ENCODE data around the gene GPR162.

The GPR162 gene, protein sequence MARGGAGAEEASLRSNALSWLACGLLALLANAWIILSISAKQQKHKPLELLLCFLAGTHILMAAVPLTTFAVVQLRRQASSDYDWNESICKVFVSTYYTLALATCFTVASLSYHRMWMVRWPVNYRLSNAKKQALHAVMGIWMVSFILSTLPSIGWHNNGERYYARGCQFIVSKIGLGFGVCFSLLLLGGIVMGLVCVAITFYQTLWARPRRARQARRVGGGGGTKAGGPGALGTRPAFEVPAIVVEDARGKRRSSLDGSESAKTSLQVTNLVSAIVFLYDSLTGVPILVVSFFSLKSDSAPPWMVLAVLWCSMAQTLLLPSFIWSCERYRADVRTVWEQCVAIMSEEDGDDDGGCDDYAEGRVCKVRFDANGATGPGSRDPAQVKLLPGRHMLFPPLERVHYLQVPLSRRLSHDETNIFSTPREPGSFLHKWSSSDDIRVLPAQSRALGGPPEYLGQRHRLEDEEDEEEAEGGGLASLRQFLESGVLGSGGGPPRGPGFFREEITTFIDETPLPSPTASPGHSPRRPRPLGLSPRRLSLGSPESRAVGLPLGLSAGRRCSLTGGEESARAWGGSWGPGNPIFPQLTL

DNA sequence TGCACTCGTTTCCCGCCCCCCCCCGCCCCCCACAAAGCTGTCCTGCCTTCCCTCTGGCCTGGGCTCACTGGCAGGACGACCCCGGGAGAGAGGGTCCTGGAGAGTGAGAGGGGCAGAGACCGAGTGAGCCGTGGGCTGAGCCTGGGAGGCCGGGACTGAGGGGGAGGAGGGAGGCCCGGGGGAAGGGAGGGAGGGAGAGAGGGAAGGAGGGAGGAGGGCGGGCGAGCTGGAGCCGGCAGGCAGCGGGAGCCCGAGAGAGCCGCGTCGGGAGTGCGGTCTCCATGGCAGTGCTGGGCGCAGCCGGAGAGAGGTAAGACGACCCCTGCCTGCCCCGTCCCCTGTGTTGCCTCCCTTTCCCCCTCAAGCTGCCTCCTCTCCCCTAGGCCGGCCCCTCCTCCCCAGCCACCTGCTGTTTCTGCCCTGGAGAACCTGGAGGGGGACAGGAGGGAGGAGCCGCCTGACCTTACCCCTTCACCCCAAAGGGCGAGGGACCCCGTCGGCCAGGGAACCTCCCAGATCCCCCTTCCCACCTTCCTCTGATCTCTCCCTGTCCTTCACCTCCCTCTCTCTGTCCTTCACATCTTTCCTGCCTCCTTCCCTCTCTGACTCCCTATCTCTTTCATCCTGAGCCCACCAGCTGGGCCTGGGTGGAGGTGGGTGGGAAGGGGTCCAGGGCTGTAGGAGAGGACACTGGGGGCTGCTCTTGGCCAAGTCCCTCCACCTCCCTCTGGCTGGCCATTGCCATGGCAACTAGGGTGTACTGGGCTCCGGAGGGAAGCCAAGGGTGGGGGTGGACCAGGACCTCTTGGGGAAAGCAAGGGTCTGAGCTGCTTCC is at the start of gene GPR162:
TSS of gene GPR162 (plus strand) at position 231 of the 835 bp plus-strand sequence. CDS start 2,078 bp downstream, outside the sequence.
- DNase-seq, result no peak

DNA sequence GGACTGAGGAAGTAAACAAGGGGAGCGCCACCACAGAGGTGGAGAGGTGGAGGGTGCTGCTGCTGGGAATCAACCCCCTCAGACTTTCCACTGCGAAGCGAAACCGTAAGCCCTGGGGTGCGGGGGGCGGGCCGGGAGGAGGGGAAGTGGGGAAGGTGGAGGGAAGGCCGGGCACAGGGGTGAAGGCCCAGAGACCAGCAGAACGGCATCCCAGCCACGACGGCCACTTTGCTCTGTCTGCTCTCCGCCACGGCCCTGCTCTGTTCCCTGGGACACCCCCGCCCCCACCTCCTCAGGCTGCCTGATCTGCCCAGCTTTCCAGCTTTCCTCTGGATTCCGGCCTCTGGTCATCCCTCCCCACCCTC is 49.3 kb upstream of the GPR162 start, which contains the start of gene LAG3:
TSS of gene LAG3 (plus strand) at position 190 of the 365 bp plus-strand sequence. CDS start 333 bp downstream, outside the sequence.
- no peak for DNase-seq

DNA sequence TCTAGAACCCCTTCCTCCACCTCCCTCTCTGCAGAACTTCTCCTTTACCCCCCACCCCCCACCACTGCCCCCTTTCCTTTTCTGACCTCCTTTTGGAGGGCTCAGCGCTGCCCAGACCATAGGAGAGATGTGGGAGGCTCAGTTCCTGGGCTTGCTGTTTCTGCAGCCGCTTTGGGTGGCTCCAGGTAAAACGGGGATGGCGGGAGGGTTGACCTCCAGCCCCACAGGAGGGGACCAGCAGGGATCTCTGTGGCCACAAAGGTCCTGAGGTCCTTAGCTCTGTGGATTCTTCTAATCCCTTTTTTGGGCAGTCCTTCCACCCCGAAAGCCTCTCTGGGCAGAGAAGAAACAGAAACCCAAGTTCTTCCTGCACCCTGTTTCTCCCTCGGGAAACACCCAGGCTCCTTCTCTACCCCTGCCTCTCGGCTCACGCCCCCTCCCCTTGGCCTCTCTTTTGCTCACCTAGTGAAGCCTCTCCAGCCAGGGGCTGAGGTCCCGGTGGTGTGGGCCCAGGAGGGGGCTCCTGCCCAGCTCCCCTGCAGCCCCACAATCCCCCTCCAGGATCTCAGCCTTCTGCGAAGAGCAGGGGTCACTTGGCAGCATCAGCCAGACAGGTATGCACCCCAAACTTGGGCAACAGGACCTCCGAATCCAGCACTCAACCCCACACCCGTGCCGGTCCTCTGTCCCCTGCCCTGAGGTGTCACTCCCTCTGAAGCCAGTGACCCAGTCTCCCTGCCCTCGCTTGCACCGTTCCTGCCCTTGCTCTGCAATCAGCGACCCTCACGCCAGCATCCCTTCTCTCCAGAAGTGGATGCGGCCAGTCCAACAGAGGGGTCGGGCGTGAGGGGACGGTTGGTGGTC is 48.7 kb upstream of the GPR162 start:
- DNase-seq, result no peak

DNA sequence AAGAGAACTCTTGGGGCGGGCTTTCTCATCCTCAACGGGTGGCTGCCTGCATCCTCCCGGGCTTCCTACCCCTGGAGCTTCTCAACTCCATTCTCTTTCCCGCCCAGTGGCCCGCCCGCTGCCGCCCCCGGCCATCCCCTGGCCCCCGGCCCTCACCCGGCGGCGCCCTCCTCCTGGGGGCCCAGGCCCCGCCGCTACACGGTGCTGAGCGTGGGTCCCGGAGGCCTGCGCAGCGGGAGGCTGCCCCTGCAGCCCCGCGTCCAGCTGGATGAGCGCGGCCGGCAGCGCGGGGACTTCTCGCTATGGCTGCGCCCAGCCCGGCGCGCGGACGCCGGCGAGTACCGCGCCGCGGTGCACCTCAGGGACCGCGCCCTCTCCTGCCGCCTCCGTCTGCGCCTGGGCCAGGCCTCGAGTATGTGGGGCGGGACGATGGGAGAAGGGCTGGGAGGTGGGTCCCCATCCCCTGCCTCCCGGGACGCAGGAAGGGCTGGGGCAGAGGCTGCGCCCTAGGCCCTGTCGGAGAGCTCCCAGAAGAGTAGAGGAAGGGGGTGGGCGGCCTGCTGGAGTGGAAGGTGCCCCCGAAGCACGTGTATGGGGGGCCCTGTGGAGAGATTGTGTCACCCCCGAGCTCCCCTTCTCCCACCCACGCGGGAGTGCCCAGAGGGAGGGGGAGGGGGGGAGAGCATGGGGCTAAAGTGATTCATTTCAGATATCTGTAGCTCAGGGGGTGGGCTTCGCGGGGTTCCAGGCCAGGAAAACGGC is 47.9 kb upstream of the GPR162 start:
- no peak for DNase-seq

DNA sequence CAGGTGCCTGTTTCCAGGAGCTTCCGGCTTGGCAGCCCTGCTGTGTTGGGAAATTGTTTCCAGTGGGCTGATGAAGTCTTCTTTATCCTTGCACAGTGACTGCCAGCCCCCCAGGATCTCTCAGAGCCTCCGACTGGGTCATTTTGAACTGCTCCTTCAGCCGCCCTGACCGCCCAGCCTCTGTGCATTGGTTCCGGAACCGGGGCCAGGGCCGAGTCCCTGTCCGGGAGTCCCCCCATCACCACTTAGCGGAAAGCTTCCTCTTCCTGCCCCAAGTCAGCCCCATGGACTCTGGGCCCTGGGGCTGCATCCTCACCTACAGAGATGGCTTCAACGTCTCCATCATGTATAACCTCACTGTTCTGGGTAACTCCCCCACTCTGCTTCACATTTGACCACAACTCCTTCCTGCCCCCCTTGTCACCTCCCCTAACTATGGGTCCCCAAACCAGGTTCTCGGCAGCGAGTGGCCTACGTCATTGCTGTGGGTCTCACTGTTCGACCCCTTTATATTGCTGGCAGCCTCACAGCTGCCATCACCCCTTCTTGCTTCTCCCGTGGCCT is 47.0 kb upstream of the GPR162 start:
- DNase-seq, result no peak

DNA sequence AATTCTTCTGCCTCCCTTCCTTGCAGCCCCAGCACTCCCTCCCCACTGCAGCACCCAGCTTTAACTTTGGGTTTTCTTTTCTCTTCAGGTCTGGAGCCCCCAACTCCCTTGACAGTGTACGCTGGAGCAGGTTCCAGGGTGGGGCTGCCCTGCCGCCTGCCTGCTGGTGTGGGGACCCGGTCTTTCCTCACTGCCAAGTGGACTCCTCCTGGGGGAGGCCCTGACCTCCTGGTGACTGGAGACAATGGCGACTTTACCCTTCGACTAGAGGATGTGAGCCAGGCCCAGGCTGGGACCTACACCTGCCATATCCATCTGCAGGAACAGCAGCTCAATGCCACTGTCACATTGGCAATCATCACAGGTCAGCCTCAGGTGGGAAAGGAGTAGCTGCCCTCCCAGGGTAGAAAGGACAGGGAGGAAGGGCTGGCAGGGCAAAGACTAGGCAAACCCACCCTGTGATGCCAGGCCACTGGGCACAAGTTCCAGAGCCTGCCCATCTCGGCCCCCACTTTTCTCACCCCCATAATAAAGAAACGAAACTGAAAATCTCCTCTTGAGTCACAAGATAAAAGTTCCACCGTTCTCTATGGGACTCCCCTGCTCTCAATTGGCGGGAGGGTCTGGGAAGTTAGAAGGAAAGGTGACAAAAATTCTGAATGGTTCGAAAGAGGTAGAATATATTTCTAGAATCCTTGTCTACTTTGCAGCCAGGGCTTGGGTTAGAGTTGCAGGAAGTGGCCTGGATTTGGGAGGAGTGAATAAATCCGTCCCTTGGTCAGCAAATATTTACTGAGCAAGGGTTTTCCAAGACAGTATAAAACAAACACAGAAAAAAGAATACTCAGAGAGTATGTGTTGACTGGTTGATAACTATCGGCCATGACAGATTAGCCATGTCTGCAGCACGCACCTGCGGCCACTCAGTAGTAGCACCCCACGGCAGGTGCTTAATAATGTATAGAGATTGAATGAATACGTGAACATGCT is 46.1 kb upstream of the GPR162 start:
- DNase-seq, result no peak

DNA sequence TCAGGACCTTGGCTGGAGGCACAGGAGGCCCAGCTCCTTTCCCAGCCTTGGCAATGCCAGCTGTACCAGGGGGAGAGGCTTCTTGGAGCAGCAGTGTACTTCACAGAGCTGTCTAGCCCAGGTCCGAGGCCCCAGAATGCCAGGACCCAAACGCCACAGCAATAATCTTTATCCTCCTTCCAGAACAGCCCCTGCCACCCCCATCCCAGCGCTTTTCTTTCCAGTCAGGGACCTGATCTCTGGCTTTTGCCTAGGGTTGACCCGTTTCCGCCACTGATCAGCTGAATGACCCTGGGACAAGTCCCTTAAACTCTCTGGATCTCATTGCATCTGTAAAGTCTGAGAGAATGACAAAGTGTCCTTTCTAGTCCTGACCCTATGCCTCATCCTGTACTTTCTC is 44.2 kb upstream of the GPR162 start:
- DNase-seq, result no peak

DNA sequence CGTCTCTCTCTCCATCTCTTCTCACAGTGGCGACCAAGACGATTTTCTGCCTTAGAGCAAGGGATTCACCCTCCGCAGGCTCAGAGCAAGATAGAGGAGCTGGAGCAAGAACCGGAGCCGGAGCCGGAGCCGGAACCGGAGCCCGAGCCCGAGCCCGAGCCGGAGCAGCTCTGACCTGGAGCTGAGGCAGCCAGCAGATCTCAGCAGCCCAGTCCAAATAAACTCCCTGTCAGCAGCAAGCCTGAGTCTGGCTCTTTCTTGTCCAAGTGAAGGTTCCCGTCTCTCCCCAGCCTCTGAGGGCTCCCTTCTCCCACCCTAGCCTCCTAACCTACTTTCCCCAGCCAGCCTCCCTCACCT is 43.4 kb upstream of the GPR162 start:
- DNase-seq, result no peak

DNA sequence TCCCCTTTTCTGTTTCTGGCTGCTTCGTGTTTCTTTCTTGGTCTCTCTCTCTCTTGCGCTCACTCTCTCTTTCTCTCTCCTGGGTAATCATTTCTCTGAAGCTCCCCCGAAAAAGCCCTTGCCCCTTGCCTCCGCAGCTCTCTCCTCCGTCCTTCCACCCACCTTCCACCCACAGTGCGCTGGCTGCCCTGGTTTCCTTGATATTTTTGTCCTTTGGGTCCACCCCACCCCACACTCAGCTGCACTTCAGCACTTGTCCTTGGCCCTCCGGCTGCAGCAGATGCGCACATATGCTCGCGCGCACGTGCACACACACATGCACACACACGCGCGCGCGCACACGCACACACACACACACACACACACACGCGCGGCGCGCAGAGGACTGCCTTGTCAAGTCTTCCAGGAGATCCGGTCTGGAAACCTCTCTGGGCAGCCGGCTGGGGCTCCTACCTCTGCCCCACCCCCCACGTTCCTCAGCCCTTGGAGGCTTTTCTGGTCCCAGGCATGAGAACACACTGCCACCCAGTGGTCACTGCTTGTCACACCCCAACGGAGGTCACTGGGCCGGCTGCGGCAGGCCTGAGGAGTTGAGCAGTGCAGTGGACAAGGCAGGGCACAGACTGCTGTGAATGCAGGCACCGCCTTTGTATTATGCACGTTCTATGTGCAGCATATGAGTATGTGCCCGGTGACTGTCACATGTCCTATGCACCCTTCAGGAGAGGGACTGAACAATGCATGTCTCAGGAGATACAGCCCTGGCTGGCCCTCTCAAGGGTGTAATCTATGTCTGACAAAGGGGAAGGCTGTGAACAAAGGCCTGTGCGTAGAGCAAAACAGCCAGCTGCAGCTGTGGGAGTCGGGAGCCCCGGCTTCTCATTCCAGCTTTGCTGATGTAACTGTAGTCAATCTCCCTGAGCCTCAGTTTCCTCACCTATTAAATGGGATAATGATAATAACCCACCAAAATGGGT is 42.8 kb upstream of the GPR162 start:
- peak; percentile 78 to 89 for DNase-seq

DNA sequence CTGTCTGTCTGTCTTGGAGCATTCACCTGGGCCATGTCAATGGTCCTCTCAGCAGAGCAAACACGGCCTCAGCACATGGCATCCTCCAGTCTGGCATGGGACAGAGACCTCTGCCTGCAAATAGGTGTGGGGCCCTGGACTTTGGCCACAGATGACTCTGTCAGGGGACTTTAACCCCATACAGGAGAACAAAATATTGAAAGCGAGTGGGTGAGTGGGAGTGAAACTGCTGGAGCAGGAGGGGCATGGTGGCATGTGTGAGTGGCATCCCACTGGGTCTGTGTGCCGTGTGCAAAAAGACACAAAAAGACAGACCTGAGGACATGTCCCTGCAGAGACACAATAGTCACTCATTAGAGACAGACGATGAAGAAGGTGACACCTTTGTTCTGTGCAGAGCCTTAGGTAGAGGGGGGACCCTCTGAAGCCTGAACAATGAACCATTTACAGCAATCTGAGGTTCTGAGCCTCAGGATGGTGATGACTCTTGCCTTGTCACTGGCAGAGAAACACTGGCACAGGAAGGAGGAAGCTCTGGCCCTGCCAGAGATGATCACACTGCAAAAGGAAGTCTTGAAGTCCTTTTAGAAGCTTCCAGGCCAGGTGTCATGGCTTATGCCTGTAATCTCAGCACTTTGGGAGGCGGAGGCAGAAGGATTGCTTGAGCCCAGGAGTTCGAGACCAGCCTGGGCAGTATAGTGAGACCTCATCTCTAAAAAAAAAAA is 41.8 kb upstream of the GPR162 start:
- no peak for DNase-seq

DNA sequence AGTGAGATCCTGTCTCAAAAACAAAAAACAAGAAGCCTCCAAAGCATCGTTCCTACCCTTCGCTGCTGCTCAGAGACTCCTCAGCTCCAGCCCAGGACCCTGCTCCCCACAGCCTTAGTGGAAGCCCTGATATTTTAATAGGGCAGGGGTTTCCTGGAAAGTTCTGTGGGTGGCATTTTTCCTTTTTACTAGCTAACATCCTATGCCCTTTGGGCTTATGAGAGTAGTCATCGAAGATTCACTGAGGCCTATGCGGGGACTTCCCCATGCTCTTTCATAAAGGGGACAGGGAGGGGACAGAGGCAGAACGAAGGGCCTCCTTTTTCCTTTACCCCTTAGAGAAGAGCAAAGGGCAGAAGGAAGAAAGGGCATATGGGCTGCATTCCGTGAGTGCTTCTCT is 41.0 kb upstream of the GPR162 start:
- no peak for DNase-seq

DNA sequence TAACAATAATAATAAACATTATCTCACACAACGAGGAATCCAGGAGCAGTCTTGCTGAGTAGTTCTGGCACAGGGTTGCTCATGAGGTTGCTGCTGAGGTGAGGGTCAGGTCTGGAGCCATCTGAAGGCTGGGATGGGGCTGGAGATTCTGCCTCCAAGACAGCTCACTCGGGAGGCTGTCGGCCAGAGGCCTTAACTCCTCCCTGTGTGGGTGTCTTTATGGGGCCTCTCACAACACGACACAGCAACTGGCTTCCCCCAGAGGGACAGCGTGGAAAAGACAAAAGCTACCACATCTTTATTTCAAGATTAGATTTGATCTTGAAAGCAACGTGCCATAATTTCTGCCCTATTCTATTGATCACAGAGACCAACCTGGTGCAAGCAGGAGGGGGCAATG is 39.5 kb upstream of the GPR162 start:
- DNase-seq, result no peak

DNA sequence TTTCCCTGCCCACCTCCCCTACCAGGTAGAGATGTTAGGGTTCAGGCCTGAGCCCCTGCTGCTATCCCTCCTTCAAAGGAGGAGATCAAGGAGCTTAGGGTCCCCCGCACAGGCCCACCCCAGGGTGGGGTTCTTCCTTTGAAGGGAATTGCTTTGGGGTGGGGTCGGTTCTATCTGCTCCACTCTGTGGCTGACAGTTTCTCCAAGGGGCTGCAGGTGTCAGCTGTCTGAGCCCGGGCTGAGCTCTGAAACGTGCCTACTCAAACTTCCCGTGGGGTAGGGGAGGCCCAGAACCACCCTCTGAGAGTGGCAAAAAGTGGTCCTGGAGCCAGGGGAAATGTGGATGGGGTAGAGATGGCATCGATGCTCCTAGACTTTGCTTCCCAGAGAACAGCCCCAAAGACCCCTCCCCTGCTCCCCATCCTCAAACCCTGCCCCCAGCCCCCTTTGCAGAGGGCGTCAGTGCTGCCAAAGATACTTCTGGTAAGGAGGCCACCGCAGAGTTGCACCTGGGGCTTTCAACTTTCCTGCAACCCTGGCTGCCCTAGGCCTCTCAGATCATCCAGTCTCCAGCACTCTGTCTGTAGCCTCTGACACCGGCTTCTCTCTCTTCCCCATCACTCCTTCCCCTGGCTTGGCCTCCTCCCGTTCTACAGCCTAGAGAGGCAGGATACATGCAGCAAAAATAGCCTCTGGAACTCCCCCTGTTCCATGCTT is 38.6 kb upstream of the GPR162 start:
- DNase-seq, result no peak

DNA sequence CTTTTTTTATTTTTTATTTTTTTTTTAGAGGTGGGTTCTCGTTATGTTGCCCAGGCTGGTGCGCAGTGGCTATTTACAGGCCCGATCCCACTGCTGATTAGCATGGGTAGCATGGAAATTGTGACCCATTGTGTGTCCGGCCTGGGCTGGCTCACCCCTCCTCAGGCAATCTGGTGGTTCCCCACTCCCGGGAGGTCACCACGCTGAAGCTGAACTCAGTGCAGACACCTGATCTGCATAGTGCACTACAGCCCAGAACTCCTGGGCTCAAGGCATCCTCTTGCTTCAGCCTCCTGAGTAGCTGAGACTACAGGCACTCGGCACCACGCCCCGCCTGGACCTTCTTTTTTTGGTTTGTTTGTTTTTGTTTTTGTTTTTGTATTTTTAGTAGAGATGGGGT is 37.8 kb upstream of the GPR162 start:
- no peak for DNase-seq

DNA sequence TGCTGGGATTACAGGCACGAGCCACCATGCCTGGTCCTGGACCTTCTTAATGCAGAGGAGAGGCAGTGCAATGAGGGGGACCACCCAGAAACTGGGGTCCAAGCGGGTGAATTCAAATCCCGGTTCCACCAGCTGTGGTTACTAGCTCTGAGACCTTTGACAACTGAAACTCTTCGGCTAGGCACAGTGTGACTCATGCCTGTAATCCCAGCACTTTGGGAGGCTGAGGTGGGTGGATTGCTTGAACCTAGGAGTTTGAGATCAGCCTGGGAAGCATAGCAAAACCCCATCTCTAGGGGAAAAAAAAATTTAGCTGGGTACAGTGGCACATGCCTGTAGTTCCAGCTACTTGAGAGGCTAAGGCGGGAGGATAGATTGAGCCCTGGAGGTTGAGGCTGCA is 37.3 kb upstream of the GPR162 start:
- DNase-seq, result no peak

DNA sequence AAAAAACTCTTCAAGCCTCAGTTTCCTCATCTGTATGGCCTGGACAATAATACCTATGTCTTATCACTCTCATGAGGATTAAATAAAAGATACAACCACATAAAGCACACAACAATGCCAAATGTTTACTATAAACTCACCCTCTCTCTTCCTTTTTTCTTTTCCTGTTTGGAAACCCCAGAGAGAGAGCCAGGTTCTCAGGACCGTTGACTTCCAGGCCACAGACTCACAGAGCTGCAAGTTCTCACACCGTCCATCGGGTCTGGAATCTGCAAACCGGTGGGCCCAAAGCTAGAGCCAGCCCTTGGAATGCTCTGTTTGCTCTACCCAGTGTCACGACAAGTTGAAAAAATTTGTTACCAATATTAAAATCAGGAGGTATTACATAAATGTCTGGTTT is 36.9 kb upstream of the GPR162 start:
- no peak for DNase-seq

DNA sequence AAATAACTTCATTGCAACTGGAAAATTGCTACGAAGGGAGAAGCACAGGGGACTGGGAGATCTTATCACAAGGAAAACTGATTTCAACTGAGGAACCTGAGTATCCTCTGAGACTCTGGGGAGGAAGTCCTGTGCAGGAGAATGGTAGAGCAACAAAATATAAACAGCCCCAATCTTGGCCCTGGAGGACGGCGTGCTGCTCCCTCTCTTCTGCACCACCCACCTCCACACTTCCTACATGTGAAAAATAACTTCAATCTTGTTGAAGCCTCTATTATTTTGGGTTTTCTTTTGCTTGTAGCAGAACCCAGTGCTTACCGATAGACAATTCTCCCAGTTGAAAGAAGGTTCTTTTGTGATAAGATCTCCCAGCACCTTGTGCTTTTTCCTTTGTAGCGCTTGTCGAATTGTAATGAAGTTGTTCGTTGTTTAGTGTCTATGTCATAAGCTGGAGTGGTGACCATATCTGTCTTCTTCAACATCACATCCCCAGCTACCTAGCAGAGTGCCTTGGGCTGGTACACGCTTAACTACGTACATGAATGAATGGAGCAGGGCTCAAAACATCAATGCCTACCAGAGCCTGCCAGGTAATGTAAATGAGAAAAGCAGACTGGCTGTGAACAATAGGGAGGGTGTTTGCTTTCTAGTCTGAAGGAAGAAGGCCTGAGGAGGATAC is 35.1 kb upstream of the GPR162 start:
- no peak for DNase-seq
